ENCODE measurements around the gene PUM2.

DNA sequence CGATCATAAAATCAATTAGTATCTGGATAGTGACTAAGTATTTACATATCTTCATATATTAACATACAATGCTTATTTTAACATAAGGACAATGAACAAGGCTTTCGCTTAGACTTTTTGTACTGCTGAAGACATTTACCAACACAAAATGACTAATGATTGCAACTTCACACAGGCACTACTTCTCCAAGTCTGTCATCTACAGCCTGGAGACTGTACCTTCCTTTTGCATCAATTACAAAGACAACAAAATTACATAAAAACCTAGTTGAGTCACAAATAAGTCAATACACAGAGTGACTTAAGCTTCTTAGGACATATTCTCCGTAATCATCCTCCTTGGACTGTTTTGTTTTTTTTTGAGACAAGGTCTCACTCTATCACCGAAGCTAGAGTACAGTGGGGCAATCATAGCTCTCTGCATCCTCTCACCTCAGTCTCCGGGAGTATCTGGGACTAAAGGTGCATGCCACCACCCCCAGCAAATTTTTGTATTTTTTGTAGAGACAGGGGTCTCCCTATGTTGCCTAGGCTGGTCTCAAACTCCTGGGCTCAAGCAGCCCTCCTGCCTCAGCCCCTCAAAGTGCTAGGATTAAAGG, 15.9 kb downstream of the PUM2 start:
- no peak for TF ChIP-seq EZH2phosphoT487 (IDR thresholded peaks at IDR 0.05; ENCODE audit: insufficient read depth, low read depth)
- TF ChIP-seq EZH2 (IDR thresholded peaks at IDR 0.05; ENCODE audit: insufficient read depth, poor library complexity, severe bottlenecking) = no peak

Data from GM23248 (cell line).